Measurements from ENCODE around the gene CHCHD3.

CHCHD3 gene

DNA sequence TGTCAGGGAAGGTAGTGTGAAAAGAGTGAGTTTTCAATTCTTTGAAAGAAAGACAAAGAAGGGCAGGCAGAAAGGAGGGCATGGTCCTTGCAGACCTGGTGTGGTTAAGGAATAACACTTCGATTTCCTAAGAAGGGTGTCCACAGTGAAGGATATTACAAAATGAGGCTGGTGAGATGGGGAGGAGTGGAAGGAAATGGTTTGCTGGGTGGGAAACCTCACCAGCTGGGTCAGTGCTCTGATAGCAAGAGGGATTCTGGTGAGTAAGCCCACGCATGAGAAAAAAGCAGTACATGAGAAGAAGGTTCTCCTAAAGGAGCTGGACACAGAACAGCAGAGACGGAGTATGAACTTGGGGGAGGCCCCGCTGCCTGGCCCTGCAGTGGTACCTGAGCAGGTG is 275.1 kb downstream of the CHCHD3 start:
- no peak for DNase-seq (ENCODE audit: low read depth)

DNA sequence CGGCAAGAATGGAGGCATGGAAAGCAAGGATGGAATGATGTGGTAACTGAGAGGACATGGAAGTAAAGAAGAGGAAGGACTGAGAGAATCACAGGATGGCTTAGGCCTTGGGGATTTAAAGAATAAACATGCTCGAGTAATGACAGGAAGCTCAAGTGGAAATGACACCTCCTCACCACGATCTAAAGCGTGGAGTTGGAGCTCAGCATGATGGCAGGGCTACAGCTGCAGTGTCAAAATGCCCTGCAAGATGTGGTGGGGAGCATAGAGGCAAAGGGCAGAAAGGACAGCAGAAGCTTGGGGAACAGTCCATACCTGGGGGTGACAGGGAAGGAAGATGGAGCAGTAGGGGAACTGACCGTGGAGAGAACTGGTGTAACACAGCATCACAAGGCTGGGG is 276.1 kb downstream of the CHCHD3 start:
- DNase-seq (ENCODE audit: low read depth): no peak

DNA sequence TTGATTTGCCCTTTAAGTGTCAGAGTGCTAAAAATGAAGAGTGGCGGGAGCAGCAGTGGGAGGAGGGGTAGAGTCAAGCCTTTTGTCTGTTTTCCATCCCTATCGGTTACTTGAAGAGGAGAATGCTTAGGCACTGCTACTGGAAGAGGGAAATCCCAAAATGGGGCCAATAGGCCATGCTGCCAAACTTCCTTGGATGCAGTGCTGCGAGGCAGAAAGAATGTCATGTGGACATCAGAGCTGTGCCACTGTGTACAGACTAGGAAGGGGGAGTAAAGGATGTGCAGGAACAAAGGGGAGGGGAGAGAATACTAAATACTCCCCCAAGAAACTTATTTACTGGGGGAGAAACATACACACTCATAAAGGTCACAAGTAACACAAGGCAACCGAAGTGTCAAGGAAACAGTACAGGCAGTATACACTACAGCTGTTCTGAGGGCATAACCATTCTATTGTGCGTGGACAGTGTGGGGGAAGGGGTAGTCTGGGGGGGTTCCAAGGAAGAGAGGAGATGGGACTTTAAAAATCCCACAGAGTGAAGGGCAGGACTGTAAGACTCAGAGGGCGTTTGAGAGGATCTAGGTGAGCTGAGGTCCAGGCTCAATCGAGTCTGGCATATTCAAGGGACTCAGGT is 276.9 kb downstream of the CHCHD3 start:
- DNase-seq (ENCODE audit: low read depth): no peak

DNA sequence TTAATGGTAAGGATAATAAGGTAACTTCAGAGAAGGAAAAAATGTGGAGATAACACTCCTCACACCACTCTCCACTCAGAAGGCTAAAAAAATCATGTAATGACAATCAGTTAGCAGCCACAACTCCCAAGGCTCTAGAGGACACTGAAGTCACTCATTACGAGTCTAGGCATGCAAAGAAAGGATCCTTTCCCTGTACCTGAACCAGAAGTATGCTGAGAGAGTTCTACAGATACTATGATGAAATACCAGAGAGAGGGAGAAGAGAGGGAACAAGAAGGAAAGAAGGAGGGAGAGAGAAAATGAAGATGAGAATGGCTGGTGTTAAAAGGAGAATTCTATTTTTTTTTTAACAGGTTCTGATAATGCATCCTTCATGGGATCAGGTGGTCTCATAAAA is 281.4 kb downstream of the CHCHD3 start:
- no peak for DNase-seq (ENCODE audit: low read depth)

DNA sequence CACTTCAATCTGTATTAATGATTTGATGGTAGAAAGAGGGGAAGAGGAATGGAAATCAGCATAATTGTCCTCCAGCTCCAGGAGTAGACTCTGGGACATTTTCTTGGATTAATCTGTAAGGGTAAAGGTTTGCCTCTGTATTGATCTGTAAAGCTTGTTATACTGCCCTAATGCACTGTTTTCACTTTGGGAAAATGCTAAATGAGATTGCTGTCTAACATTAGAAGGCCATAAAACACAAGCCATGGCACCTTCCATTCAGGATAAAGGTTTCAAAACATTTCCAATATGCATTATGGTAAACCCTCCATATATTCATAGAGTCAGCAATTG is 282.8 kb downstream of the CHCHD3 start:
- no peak for DNase-seq (ENCODE audit: low read depth)

DNA sequence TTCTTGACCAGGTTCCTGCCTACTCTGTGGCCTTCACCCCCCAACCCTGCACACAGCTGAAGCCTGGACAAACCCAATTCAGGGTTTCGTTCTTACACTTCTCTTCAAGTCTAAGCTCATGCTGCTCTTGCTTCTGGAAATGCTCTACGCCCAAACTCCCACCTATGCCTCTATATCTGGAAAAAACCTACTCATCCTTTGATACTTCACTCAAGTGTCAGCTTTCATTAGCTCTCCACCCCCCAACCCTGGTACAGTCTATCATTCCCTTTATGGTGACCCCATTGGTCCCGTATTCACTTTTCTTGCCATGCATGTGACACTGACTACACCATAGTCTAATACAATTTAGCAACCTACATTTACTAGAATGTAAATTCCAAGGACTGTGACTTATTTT is 284.7 kb downstream of the CHCHD3 start:
- DNase-seq (ENCODE audit: low read depth): no peak

DNA sequence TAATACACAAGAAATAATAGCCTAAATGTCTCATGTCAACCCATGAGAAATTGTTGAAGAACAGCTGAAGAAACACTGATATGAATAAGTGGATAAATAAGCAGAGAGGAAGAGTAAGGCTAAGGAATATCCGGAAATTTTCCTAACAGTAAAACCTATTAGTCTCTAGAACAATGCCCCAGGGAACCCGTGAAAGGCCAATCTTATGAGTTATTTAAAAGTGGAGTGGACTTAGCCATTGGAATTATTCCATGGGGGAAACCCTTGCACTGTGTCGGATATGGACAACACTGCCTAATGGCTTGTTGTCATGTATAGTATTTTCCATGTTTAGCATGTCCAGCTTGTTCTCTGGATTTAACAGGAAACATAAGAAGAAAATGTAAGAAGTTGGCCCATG is 288.4 kb downstream of the CHCHD3 start:
- no peak for DNase-seq (ENCODE audit: low read depth)

DNA sequence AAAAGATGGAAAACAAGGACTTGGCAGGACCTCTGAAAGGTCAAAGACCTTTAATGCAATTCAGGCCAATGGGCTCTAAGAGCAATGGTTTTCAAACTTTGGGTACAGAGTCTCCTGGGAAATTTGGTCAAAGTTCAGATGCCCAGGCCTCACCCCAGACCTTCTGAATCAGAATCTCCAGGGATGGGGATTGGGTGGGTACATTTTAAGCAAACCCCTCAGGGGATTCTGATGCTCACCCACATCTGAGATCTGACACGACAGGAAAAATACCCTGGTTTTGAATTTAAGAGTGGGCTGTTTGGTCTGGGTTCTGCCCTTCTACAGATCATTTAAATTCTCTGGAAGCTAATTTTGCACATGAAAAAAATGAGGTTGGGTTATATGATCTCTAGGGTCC is 290.9 kb downstream of the CHCHD3 start:
- no peak for DNase-seq (ENCODE audit: low read depth)

DNA sequence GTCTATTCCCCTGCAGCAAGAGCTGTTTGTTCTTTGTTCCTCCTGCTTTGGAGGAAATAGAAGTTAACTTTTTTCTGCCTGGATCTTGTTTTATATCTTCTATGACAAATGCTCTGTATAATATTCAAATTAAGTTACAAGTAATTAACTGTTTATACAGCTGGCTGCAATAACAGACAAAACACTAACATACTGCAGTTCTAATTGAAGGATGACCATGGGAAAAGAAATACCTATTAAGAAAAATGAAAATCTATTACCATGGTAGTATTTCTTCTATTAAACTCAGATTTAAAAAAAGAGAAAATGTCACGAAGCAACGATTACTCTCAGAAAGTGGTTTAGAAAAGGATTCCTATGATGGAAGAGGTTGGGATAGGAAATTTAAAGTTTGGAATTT is 291.8 kb downstream of the CHCHD3 start:
- DNase-seq (ENCODE audit: low read depth): no peak

DNA sequence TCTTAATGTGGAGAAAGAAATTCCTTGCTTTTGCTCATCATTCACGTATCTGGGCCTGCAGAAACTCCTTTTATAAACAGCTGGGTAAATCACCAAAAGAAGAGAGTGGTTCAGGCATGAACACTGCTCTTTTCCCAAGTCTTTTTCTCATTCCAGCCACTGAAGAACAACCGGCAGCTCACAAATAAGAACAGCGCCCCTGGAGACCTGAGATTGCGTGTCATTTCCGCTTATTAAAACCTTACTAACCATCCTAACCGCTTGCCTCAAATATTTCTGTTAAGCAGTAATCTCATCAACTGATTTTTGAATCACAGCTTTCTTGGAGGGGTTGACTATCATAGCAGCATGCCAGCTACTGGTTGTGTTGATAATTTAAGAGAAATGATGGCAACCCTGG is 292.6 kb downstream of the CHCHD3 start:
- DNase-seq (ENCODE audit: low read depth): no peak

DNA sequence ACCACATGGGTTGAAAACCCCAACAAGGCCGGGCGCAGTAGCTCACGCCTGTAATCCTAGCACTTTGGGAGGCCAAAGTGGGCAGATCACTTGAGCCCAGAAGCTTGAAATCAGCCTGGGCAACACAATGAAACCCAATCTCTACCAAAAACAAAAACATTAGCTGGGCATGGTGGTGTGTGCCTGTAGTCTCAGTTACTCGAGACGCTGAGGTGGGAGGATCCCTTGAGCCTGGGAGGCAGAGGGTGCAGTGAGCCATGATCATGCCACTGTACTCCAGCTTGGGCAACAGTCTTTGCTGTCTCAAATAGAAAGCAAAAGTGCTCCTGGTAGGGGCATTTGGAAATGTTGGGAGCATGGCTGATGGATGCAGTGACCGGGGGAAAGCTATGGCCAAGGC is 296.0 kb downstream of the CHCHD3 start:
- no peak for DNase-seq (ENCODE audit: low read depth)

DNA sequence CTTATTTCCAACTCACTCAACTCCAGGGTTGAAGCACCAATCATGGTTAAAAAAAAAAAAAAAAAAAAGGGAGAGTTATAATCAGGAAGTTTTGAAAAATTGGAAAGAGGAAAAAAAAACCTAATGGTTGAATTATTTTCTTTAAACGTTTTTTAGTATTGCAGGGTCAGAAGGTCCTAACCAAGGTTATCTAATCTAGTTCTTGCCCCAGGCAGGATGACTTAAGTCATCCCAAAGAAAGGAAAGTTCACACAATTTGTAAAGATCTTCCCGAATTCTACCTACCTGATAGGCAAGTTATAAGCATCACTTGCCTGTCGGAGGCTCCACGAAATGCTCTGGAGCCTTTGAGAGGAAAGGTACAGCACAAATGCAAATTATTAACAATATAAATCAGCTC is 297.5 kb downstream of the CHCHD3 start:
- DNase-seq (ENCODE audit: low read depth): no peak

DNA sequence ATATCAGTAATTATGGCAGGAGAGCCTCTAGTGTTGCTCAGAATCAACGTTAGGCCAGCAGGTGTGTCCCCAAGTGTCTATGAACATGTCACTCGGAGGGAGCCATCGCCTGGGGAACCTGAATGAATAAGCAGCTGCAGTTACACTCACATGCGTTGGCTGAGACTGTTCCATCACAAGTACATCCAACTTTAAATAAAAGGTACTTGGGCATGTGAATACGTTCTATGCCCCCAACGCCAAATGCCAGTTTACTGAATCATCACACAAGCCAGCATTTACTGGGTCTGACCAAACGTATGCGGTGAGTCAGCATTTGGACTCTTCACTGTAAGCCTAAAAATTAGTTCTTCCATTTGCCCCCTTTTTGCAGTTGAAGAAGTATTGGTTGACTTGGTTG is 298.1 kb downstream of the CHCHD3 start:
- no peak for DNase-seq (ENCODE audit: low read depth)

DNA sequence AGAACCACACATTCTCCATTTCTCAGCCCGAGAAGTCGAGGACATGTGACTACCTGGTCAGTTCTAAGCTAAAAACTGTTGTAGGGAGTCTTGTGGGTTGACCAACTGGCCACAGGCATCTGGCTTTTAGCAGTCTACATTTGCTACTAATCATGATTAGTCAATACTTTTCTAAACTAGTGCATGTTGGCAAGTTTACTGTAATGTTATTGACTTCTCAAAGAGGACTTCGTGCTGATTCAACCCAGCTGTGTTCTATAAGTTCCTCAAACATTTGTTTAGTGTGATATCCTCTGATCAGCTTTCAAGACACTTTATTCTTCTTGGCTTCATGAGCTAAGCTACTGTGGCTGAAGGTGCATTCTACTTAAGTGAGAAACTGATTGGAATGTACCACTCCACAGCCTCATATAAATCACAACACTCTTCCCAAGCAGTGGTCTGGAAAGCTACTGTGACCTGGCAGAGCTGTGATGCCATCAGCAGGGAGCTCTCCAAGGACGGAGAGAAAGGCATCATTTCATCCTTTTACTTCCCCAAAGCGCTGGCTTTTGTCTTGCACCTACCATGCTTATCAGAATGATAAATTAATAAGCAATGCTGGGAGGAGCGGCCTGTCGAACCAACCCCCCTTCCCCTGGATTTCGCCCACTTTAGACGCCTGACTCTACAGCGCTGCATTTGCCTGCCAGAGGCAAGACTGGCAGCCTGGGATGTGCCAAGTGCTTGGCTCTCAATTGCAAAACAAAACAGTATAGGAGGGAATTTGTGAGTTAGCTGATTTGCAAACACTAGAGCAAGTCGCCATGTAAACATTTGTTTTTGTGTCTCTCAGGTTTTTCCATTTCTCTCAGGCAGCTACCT is 298.9 kb downstream of the CHCHD3 start:
- DNase-seq (ENCODE audit: low read depth): no peak

DNA sequence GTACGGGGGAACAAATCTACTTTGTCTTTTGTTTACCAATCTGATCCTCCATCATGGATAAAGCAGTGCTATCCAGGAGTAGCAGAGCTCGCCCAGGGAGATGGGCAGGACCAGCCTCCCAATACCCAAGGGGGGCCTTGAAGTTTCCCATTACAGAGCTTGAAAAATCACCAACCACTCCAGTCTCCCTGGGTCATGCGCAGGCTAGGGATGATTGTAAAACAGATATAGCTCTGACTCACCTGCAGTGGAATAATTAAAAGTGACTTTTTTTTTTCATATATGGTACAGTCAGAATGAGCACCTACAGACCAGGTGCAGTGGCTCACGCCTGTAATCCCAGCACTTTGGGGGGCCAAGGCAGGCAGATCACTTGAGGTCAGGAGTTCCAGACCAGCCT is 301.1 kb downstream of the CHCHD3 start:
- no peak for DNase-seq (ENCODE audit: low read depth)

DNA sequence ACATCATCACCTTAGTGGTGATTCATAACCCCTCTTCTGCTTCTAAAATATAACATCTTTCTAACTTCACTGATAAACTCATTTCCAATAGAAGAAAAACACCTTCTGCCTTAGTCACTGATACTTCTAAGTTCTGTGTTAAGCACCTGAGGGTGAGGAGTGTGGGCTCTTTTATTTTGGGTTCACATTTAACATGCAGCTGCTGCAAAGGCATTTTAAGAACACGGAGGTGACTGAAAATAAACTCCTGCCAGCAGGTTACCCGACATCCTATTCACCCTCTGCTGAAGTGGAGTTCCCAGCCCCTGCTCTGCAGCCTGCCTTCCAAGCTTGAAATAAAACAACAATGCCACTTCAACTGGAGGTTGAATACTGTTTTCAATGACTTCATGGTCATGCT is 302.7 kb downstream of the CHCHD3 start:
- DNase-seq (ENCODE audit: low read depth): no peak

DNA sequence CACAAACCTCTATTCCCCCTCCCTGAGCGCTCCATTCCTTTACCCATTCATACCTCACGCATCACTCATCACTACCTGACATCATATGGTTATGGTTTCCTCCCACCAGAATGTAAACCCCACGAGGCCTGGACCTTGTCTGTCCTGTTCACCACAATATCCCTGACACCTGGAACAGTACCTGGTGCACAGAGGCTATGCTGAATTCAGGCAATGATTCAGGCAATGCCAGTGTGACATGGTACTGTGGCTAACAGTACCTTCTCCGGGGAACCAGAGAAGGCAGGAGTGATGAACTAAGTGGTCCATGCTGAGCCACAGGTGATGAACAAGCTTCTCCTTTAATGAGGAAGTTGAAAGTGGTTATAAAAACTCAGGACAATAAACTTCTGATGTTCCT is 303.1 kb downstream of the CHCHD3 start:
- no peak for DNase-seq (ENCODE audit: low read depth)

DNA sequence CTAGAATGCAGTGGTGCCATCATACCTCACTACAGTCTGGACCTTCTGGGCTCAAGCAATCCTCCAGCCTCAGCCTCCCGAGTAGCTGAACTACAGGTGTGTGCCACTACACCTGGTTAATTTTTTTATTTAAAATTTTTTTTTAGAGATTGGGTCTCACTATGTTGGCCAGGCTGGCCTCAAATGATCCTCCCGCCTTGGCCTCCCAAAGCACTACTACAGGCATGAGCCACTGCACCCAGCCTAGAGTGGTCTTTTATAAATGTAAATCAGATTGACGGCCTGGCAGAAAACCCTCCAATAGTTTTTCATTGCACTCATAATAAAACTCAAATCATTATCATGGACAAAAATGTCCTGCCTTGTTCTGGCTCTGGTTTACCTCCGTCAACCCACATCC is 303.9 kb downstream of the CHCHD3 start:
- DNase-seq (ENCODE audit: low read depth): no peak

DNA sequence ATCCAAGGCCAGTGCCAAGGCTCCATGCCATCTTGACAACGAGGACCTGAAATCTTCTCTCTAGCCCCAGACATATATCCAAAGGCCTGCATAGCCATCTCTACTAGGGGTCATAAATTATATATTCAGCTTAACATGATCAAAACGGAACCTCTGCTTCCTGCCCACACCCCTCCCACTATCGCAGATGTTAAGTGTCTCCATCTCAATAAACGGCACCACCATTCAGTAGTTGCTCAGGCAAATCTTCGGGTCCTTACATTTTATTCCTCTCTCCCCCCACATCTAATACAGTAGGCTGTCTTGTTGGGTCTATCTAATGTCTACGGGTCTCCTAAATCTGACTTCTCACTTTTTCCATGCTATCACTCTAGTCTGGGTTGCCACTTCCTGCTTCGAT is 304.5 kb downstream of the CHCHD3 start:
- no peak for DNase-seq (ENCODE audit: low read depth)

DNA sequence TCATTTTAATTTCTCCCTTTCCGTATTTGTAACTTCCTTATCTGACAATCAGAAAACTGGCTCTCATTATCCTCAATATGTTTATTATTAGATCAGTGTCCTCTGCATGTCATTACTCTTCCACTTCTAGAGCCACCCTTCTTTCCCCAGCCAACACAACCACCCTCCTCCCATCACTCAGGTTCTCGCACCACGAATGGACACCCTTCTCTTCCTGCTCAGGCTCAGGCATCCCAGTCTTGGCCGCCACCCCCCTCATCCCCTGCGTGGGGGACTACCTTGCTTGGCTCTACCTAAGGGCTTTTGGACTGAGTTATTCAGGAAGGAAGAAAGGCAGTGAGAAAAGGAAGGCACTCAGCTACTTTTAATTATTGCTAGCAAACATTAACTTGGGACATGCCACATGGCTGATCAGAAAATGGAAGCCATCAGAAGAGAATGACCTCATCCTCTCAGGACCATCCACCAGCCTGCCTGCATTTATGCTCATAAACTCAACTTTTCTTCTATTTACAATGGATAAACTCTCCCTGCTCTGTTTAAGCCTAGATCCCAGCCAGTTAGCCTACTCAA is 305.8 kb downstream of the CHCHD3 start:
- no peak for DNase-seq (ENCODE audit: low read depth)

DNA sequence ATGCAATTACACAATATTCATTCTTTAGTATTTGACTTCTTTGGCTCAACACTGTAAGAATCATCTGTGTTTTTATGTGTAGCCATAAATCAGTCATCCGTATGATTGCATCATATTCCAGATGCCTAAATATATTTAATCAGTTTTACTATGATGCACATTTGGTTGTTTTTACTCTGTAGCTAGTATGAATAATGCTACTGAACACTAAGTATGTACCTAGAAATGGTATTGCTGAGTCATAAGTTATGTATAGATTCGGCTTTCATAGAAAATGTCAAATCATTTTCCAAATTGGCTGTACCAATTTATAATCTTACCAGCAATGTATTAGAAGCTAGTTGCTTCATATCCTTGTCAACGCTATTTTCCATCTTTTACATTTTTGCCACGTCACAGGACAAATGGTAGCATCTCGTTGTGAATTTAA is 308.3 kb downstream of the CHCHD3 start:
- DNase-seq (ENCODE audit: low read depth): no peak

DNA sequence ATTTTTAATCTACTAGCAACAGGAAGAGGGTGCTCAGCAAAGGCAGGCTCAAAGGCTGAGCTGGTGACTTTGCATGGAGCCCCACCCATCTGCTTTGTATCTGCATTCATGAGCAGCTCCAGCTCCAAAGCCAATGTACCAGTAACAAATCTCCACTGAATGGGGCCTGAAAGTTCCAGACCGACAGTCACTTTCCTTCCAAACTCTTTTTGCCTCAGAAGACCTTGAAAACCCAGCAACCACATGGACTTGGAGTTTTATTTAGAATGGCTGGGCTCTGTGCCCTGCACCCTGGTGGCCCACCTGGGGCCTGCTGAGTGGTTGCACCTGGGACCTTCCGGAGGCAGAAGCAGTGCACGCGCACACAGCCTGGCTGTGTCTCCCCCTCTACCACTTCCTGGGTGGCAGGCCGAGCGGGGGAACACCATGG is 310.6 kb downstream of the CHCHD3 start:
- no peak for DNase-seq (ENCODE audit: low read depth)

DNA sequence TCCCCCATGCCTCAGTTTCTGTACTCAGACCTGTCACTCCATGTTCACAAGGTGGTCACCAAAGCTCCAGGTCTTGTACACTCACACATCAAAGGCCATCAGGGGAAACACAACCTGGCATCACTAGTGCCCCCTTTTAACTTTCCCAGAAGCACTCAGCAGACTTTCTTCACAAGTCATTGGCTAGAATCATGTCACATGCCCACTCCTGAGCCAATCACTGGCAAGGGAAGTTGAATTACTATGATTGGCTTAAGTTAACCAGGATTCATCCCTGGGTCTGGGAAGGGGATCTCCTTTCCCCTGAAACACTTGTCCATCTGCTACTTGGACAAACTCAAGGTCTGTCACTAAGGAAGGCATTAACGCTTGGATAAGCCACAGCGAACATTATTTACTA is 311.8 kb downstream of the CHCHD3 start:
- DNase-seq (ENCODE audit: low read depth): no peak

DNA sequence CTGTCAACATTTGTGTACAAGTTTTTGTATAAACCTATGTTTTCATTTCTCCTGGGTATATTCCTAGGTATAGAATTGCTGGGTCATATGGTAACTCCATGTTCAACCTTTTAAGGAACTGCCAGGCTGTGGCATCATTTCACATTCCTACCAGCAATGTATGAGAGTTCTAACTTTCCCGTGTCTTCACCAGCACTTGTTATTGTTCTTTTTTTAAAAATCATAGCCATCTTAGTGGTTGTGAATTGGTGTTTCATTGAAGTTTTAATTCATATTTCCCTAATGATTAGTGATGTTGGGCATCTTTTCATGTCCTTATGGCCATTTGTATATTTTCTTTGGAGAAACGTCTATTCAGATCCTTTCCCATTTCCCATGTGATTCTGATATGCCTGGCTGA is 312.6 kb downstream of the CHCHD3 start:
- no peak for DNase-seq (ENCODE audit: low read depth)

Data from activated T-helper 9 cell treated with anti-CD3 and anti-CD28 coated beads, Interleukin-2, amount 50 U/mL, for 16 hours (primary cell).